T-cell (primary cell): ENCODE measurements around the gene ADGRB3. TPM values are rescaled to one million over a fixed set of nuclear protein-coding genes. Genes with fewer than 3 reads are reported as not detected.
"Not testable (repeated sequence)": the region's sequence is repeated elsewhere in the genome, so short reads cannot be mapped to it uniquely, and the experiment has no call there.

Experiments
- ATAC-seq, 4 experiments: fragments of 200-7000 bp in 3 of 4; fragments of 150-1000 bp in 1 of 4; cut with Tn5 transposase; replicated peaks in 1 of 4; 1 replicate in 3 of 4; 2 replicates in 1 of 4; pipeline ENCODE4 v1.10.0; 2021; ENCODE audit warnings: moderate library complexity in 3 of 4, mild to moderate bottlenecking in 2 of 4, moderate number of reproducible peaks in 1 of 4
- CTCF ChIA-PET, 2 donors: fragments of 300-600 bp; sonication (Branson Sonifier 250); formaldehyde crosslinking; loops; one replicate each; lab custom pipeline; 2022; ENCODE audit warnings: antibody characterized with exemption in 2 of 2; lab: Charles Lee
- POLR2A ChIA-PET, 2 donors: fragments of 300-600 bp; sonication (Branson Sonifier 250); formaldehyde crosslinking; loops; one replicate each; lab custom pipeline; 2022; ENCODE audit warnings: antibody characterized with exemption in 2 of 2; lab: Charles Lee
- DNase-seq, 35 experiments: peaks; one replicate each; pipeline versions ENCODE4 v3.0.0 to v3.0.0-alpha.2; 2013 to 2023
- H3K27ac ChIP-seq: one replicate; pipeline ENCODE4 v1.5.1; 2013; ENCODE audit warnings: low read length
- H3K27me3 ChIP-seq, 2 experiments: replicated peaks in 1 of 2; 1 replicate in 1 of 2; 2 replicates in 1 of 2; pipeline versions ENCODE4 v1.6.1 to v1.7.0; 2013; ENCODE audit warnings: low read length in 1 of 2, mixed read lengths in 1 of 2; ENCODE audit not compliant: control insufficient read depth in 2 of 2, insufficient read depth in 2 of 2; ENCODE audit errors: extremely low read depth in 1 of 2
- H3K36me3 ChIP-seq, 2 donors: 1 replicate in 1 of 2; 2 replicates in 1 of 2; pipeline versions ENCODE4 v1.6.1 to v1.7.0; 2013; ENCODE audit warnings: low read length in 1 of 2; ENCODE audit not compliant: control insufficient read depth in 2 of 2, insufficient read depth in 1 of 2; ENCODE audit errors: extremely low read depth in 1 of 2
- H3K4me1 ChIP-seq, 2 experiments: 1 replicate in 1 of 2; 2 replicates in 1 of 2; pipeline versions ENCODE4 v1.6.1 to v1.7.0; 2013; ENCODE audit warnings: low read length in 2 of 2, mixed read lengths in 1 of 2; ENCODE audit not compliant: insufficient read depth in 2 of 2, control insufficient read depth in 1 of 2; ENCODE audit errors: extremely low read depth in 1 of 2
- H3K4me3 ChIP-seq, 2 donors: 1 replicate in 1 of 2; 2 replicates in 1 of 2; pipeline versions ENCODE4 v1.5.1 to v1.7.0; 2013; ENCODE audit warnings: mild to moderate bottlenecking in 2 of 2, low read length in 1 of 2, moderate library complexity in 1 of 2; ENCODE audit not compliant: control insufficient read depth in 1 of 2; ENCODE audit errors: extremely low read depth in 1 of 2
- H3K9me3 ChIP-seq: 2 replicates; pipeline ENCODE4 v1.7.0; 2013
- H3K27ac Mint-ChIP-seq, 2 donors: one replicate each; pipeline ENCODE4 v1.8.0; 2020 to 2021; ENCODE audit warnings: mild to moderate bottlenecking in 2 of 2, mixed read lengths in 2 of 2
- H3K27me3 Mint-ChIP-seq, 2 donors: one replicate each; pipeline ENCODE4 v1.8.0; 2021 to 2022; ENCODE audit warnings: mixed read lengths in 2 of 2
- H3K36me3 Mint-ChIP-seq: one replicate; pipeline ENCODE4 v1.8.0; 2021; ENCODE audit warnings: mixed read lengths
- H3K4me1 Mint-ChIP-seq, 3 donors: one replicate each; pipeline ENCODE4 v1.8.0; 2020 to 2022; ENCODE audit warnings: mixed read lengths in 3 of 3, mild to moderate bottlenecking in 1 of 3
- H3K4me3 Mint-ChIP-seq, 3 donors: one replicate each; pipeline ENCODE4 v1.8.0; 2020 to 2022; ENCODE audit warnings: mild to moderate bottlenecking in 3 of 3, mixed read lengths in 3 of 3, moderate library complexity in 3 of 3
- H3K9me3 Mint-ChIP-seq, 3 donors: one replicate each; pipeline ENCODE4 v1.8.0; 2020 to 2022; ENCODE audit warnings: mixed read lengths in 3 of 3
- WGBS: methylation state at CpG from one replicate; pipeline ENCODE4 v1.1.5; 2013; ENCODE audit warnings: missing lambda C conversion rate; ENCODE audit not compliant: insufficient coverage; 5-methylcytosine and 5-hydroxymethylcytosine counted together
- total RNA-seq, 35 experiments: library from RNA in 6 of 35; stranded (reverse) in 6 of 35; fragments of 120-200 nt in 1 of 35; gene quantifications; one replicate each; pipeline versions ENCODE4 v1.2.1 to v1.2.4 and lab custom pipeline; 2013 to 2026

ADGRB3 gene
- total RNA-seq, 5 donors from 2014 or later (not counting 1 experiment from before 2014, with no cell fraction given), result not detected

DNA sequence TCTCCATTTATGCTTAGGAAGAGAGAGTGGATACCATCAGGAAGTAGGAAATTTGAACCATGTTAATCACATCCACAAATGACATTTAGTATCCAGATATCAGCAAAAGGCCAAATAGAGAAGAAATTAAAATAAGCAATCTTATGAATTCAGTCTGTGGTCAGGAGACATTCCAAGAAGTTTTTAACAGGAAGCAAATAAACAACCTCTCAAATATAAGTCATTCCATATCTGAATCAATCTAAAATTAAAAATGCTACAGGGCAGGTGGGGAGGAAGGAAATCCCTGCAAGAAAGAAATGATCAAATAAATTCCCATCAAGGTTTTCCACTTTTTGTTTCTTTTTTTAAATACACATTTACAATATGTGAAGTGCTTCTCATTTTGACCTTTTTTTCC lies 641.1 kb downstream of the ADGRB3 start:
- Histone ChIP-seq H3K27ac (no peak overlapping the region), H3K4me3 (no peak overlapping the region), H3K9me3 (no peaks in the 10 kb centered on the region), H3K4me1 (no peaks in the 10 kb centered on the region), H3K36me3 (no peaks in the 10 kb centered on the region), H3K27me3 (no peaks in the 10 kb centered on the region)
- Mint-ChIP-seq H3K27me3 (no peaks in the 10 kb centered on the region), H3K4me3 (no peak overlapping the region), H3K4me1 (no peaks in the 10 kb centered on the region), H3K27ac (no peak overlapping the region), H3K9me3 (no peaks in the 10 kb centered on the region), H3K36me3 (no peaks in the 10 kb centered on the region)
- ChIA-PET CTCF (no interaction called here), POLR2A (no interaction called here)
- ATAC-seq (no peak), DNase-seq (no peak)

DNA sequence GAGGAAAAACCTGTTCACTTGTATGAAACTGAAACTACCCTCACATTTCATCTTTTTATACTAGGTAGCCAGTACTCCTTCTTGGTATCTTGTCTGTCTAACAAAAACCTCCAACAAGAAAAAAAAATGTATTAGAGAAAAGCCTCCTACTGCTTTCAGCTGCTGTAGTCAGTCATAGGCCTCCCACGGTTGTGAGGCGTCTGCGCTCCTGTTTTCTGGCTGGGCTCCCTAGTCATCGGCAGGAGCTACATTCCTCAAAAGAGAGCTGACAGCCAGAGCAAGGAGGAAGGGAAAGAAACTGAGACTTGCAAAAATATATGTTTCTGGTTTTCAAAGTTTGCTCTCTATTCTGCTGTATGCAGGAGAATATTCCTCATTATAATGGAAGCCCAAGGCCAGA lies 644.7 kb downstream of the ADGRB3 start:
- Histone ChIP-seq H3K4me1 (no peaks in the 10 kb centered on the region), H3K27ac (no peak overlapping the region), H3K36me3 (no peaks in the 10 kb centered on the region), H3K27me3 (no peaks in the 10 kb centered on the region), H3K4me3 (no peak overlapping the region), H3K9me3 (no peaks in the 10 kb centered on the region)
- ATAC-seq (no peak), DNase-seq (no peak)
- Mint-ChIP-seq H3K36me3 (no peaks in the 10 kb centered on the region), H3K27me3 (no peaks in the 10 kb centered on the region), H3K27ac (no peak overlapping the region), H3K9me3 (no peaks in the 10 kb centered on the region), H3K4me3 (no peak overlapping the region), H3K4me1 (no peaks in the 10 kb centered on the region)
- ChIA-PET CTCF (no interaction called here), POLR2A (no interaction called here)
- WGBS, result no CpG with 5 or more reads among the region's 4 CpGs

DNA sequence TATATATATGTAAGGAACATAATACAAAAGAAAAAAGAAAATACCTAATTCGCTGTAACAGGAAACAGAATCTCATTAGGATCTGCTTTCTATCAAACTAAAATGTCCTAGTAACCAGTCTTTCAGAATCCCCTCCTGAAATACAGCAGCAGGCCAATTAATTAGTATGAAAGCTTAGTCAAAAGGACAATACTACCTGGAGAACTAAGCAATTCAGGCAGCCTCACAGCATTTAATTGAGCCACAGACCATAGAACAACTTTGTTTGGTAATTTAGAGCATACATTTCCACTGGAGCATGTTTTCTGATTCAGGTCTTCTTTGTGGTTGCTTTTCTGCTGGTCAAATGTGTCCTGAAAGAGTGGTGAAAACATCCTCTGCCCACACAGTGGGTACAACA lies 645.8 kb downstream of the ADGRB3 start:
- Histone ChIP-seq H3K27me3 (no peaks in the 10 kb centered on the region), H3K27ac (no peak overlapping the region), H3K4me3 (no peak overlapping the region), H3K36me3 (no peaks in the 10 kb centered on the region), H3K4me1 (no peaks in the 10 kb centered on the region), H3K9me3 (no peaks in the 10 kb centered on the region)
- no peak for DNase-seq
- Mint-ChIP-seq H3K36me3 (no peaks in the 10 kb centered on the region), H3K27ac (no peak overlapping the region), H3K9me3 (peaks cover 0 to 2% (median 0%) of the 10 kb centered on the region in 3 donors), H3K27me3 (no peaks in the 10 kb centered on the region), H3K4me1 (no peaks in the 10 kb centered on the region), H3K4me3 (no peak overlapping the region)
- ChIA-PET CTCF (no interaction called here), POLR2A (no interaction called here)
- no peak for ATAC-seq
- WGBS, result no CpG with 5 or more reads among the region's 1 CpG

DNA sequence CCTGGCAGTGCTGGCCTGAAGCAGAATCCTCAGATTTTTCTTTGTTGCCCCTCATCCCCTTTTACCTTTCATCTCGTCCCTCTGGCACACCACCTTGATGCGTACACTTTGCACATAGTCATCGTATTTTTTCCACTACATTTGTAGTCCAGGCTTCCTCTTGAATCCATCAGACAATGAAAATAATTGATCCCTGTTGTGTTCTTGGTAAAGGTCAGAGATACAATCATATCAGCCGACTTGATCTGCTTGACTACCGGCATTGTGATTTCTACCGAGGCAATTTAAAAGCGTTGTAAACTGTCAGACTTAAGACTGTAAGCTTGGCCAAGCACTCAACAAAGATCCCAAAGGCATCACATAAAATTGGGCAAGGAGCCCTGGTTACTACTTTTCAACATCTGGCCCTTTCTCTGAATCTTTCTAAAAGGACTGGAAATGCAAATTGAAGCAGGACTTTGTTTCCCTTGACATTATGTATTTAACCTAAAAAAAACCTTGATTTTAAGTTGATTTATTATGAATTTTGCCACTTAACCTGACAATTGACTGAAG lies 649.2 kb downstream of the ADGRB3 start:
- no peak overlapping the region for H3K4me3 ChIP-seq
- DNase-seq (no peak), ATAC-seq (no peak)
- H3K9me3 ChIP-seq, result no peaks in the 10 kb centered on the region
- no peaks in the 10 kb centered on the region for H3K4me1 Mint-ChIP-seq
- no peaks in the 10 kb centered on the region for H3K27me3 ChIP-seq
- no peaks in the 10 kb centered on the region for H3K4me1 ChIP-seq
- H3K36me3 Mint-ChIP-seq, result no peaks in the 10 kb centered on the region
- WGBS, result 85% methylated on average over 5 of the region's 7 CpGs
- no peaks in the 10 kb centered on the region for H3K27me3 Mint-ChIP-seq
- ChIA-PET POLR2A (no interaction called here), CTCF (no interaction called here)
- no peak overlapping the region for H3K27ac ChIP-seq
- no peak overlapping the region for H3K4me3 Mint-ChIP-seq
- H3K36me3 ChIP-seq, result no peaks in the 10 kb centered on the region
- H3K9me3 Mint-ChIP-seq, result peaks cover 0 to 4% (median 0%) of the 10 kb centered on the region in 3 donors
- H3K27ac Mint-ChIP-seq, result no peak overlapping the region

DNA sequence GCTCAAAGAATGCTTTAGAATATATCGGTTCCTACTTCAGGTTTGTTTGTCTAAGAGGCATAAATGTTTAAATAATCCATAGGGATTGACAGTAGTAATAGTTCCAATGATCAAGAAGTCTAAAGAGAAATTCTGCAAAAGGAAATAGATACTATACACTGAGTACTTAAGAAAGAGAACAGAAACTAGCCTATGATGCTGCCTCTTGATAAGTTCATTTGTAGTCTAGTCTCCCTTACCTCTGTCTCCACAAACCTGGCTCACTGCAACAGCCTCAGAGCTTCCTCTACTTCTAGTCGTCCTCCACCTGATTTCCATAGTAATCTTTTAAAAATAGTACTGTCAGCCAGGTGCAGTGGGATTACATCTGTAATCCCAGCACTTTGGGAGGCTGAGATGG lies 650.0 kb downstream of the ADGRB3 start:
- H3K4me3 ChIP-seq, result no peak overlapping the region
- Mint-ChIP-seq H3K9me3 (peaks cover 0 to 4% (median 0%) of the 10 kb centered on the region in 3 donors), H3K27ac (no peak overlapping the region), H3K4me1 (no peaks in the 10 kb centered on the region), H3K4me3 (no peak overlapping the region), H3K27me3 (no peaks in the 10 kb centered on the region), H3K36me3 (no peaks in the 10 kb centered on the region)
- ChIA-PET CTCF (no interaction called here), POLR2A (no interaction called here)
- H3K27me3 ChIP-seq, result no peaks in the 10 kb centered on the region
- no CpG with 5 or more reads among the region's 2 CpGs for whole genome bisulfite sequencing
- H3K9me3 ChIP-seq, result no peaks in the 10 kb centered on the region
- no peak overlapping the region for H3K27ac ChIP-seq
- no peak for DNase-seq
- no peaks in the 10 kb centered on the region for H3K4me1 ChIP-seq
- no peaks in the 10 kb centered on the region for H3K36me3 ChIP-seq
- no peak for ATAC-seq

DNA sequence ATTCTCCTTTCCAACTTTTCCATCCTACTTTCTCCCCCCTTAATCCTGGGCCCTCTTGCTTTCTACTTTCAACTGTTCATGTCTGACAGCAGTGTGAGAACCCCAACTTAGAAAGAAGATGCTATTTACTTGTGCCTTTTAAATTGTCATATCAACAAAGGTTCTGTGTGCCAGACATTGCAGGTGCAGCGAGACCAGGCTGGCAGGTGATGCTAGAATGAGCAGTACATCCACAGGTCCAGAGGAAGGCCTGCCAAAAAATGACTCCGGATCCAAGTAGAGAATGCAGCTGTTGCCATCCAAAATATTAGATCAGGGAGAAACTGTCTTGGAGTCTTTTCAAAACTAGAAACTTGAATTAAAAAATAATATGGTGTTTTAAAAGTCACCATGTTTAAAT lies 651.2 kb downstream of the ADGRB3 start:
- H3K27me3 Mint-ChIP-seq, result no peaks in the 10 kb centered on the region
- H3K36me3 Mint-ChIP-seq, result no peaks in the 10 kb centered on the region
- CTCF ChIA-PET, result no interaction called here
- no peak for ATAC-seq
- H3K4me1 Mint-ChIP-seq, result no peaks in the 10 kb centered on the region
- Histone ChIP-seq H3K4me3 (no peak overlapping the region), H3K9me3 (no peaks in the 10 kb centered on the region), H3K36me3 (no peaks in the 10 kb centered on the region), H3K27ac (no peak overlapping the region), H3K4me1 (no peaks in the 10 kb centered on the region), H3K27me3 (no peaks in the 10 kb centered on the region)
- no peak for DNase-seq
- no peak overlapping the region for H3K4me3 Mint-ChIP-seq
- H3K9me3 Mint-ChIP-seq, result peaks cover 0 to 4% (median 0%) of the 10 kb centered on the region in 3 donors
- POLR2A ChIA-PET, result no interaction called here
- 57% methylated on average over 1 of the region's 2 CpGs for WGBS
- no peak overlapping the region for H3K27ac Mint-ChIP-seq

DNA sequence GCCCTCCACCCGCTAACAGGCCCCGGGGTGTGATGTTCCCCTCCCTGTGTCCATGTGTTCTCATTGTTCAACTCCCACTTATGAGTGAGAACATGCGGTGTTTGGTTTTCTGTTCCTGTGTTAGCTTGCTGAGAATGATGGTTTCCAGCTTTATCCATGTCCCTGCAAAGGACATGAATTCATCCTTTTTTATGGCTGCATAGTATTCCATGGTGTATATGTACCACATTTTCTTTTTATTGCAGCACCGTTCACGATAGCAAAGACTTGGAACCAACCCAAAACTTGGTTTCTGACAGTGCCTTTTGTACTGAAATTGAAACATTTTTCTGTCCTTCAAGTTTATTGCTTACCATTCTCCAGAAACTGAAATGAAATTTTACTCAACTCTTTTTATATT lies 653.1 kb downstream of the ADGRB3 start:
- CTCF ChIA-PET, H3K27ac ChIP-seq, H3K4me3 ChIP-seq, H3K27me3 Mint-ChIP-seq, POLR2A ChIA-PET, DNase-seq, H3K4me1 Mint-ChIP-seq, H3K36me3 Mint-ChIP-seq, H3K9me3 ChIP-seq, H3K27me3 ChIP-seq, H3K4me3 Mint-ChIP-seq, H3K4me1 ChIP-seq, H3K9me3 Mint-ChIP-seq, H3K27ac Mint-ChIP-seq, ATAC-seq, H3K36me3 ChIP-seq: not testable (repeated sequence)
- no CpG with 5 or more reads among the region's 5 CpGs for WGBS
